Tibial artery (tissue), 4 donors: ENCODE results near the gene MAN2B1.

ENCODE experiments used
- DNase-seq, 2 donors: peaks; one replicate each; pipeline ENCODE4 v3.0.0-alpha.2; 2019
- H3K27ac ChIP-seq, 2 donors: fragments of 200-600 bp; sonication (generic) in 1 of 2; 1 replicate in 1 of 2; 2 replicates in 1 of 2; pipeline ENCODE4 v1.5.1; 2018 to 2019; ENCODE audit warnings: mild to moderate bottlenecking in 1 of 2
- H3K27me3 ChIP-seq, 2 donors: fragments of 200-600 bp; sonication (generic) in 1 of 2; one replicate each; pipeline versions ENCODE4 v1.5.1 to v1.6.0; 2016 to 2019
- H3K36me3 ChIP-seq, 3 donors: fragments of 200-600 bp; sonication (generic) in 2 of 3; one replicate each; pipeline ENCODE4 v1.5.1; 2016 to 2019; ENCODE audit warnings: mild to moderate bottlenecking in 2 of 3
- H3K4me1 ChIP-seq, 4 donors: fragments of 200-600 bp; sonication (generic) in 2 of 4; 1 replicate in 3 of 4; 2 replicates in 1 of 4; pipeline ENCODE4 v1.5.1; 2016 to 2019
- H3K4me3 ChIP-seq, 2 donors: fragments of 200-600 bp; sonication (generic) in 1 of 2; 1 replicate in 1 of 2; 2 replicates in 1 of 2; pipeline ENCODE4 v1.5.1; 2018 to 2019; ENCODE audit warnings: mild to moderate bottlenecking in 2 of 2
- H3K9me3 ChIP-seq, 3 donors: fragments of 200-600 bp; sonication (generic) in 1 of 3; one replicate each; pipeline ENCODE4 v1.5.1; 2016 to 2019
- CTCF ChIP-seq, 2 experiments: fragments of 200-600 bp in 1 of 2; fragments of 450-650 bp in 1 of 2; IDR thresholded peaks; one replicate each; pipeline ENCODE4 v1.5.1; 2017 to 2019; ENCODE audit warnings: antibody characterized with exemption in 2 of 2, mild to moderate bottlenecking in 1 of 2, moderate library complexity in 1 of 2
- intact Hi-C: fragments of 100-400 bp; cut with DNase I; formaldehyde crosslinking; loops from one replicate; pipeline ENCODE4 v1.15.0; 2023; ENCODE audit warnings: low total_unique reads

The MAN2B1 gene

GRCh38 chr19:12670159-12670928 is 3.8 kb upstream of the MAN2B1 start:
- peaks cover 21 to 47% (median 27%) of the 10 kb centered on the region in 3 donors for H3K36me3 ChIP-seq
- TF ChIP-seq CTCF (IDR thresholded peaks at IDR 0.05): no peak
- H3K9me3 ChIP-seq: no peaks in the 10 kb centered on the region
- H3K27ac ChIP-seq: peak overlapping the region; percentile 93 to 95
- intact Hi-C loops: loop anchor here (10.0 kb wide), 1 partner anchor 106 kb away; no protein-coding TSS in a partner anchor
- H3K4me3 ChIP-seq: peak overlapping the region; percentile 72 to 75
- H3K4me1 ChIP-seq: peaks cover 0 to 48% (median 37%) of the 10 kb centered on the region in 4 donors
- no peak for DNase-seq
- H3K27me3 ChIP-seq: no peaks in the 10 kb centered on the region

- Histone ChIP-seq H3K4me1 (peaks cover 0 to 53% (median 38%) of the 10 kb centered on the region in 4 donors), H3K4me3 (peak overlapping the region; percentile 72 to 75), H3K27ac (peak overlapping the region; percentile 93 to 95), H3K36me3 (peaks cover 13 to 47% (median 24%) of the 10 kb centered on the region in 3 donors), H3K27me3 (no peaks in the 10 kb centered on the region), H3K9me3 (no peaks in the 10 kb centered on the region)
- peak; percentile 77 to 86 for DNase-seq
- no peak for TF ChIP-seq CTCF (IDR thresholded peaks at IDR 0.05)
- intact Hi-C loops: loop anchor here (10.0 kb wide), 1 partner anchor 105 kb away; no protein-coding TSS in a partner anchor
Observed at GRCh38 chr19:12669270-12670158, 3.0 kb upstream of the MAN2B1 start.

GRCh38 chr19:12668932-12669269 is 2.4 kb upstream of the MAN2B1 start:
- DNase-seq: peak; percentile 72 to 77
- Histone ChIP-seq H3K4me3 (peak overlapping the region; percentile 72 to 75), H3K36me3 (peaks cover 8 to 47% (median 24%) of the 10 kb centered on the region in 3 donors), H3K4me1 (peaks cover 0 to 53% (median 38%) of the 10 kb centered on the region in 4 donors), H3K27ac (peak overlapping the region; percentile 93 to 95), H3K9me3 (no peaks in the 10 kb centered on the region), H3K27me3 (no peaks in the 10 kb centered on the region)
- intact Hi-C loops: no loop called here
- no peak for TF ChIP-seq CTCF (IDR thresholded peaks at IDR 0.05)

- intact Hi-C loops: no loop called here
- Histone ChIP-seq H3K27ac (peak overlapping the region; percentile 93 to 95), H3K9me3 (no peaks in the 10 kb centered on the region), H3K27me3 (no peaks in the 10 kb centered on the region), H3K4me3 (peak overlapping the region; percentile 72 to 75), H3K4me1 (peaks cover 0 to 53% (median 38%) of the 10 kb centered on the region in 4 donors), H3K36me3 (peaks cover 4 to 47% (median 24%) of the 10 kb centered on the region in 3 donors)
- no peak for DNase-seq
- TF ChIP-seq CTCF (IDR thresholded peaks at IDR 0.05): no peak
Observed at GRCh38 chr19:12668346-12668745, 1.8 kb upstream of the MAN2B1 start.

- peak overlapping the region in 1 of 2 donors; percentile 75 for H3K4me3 ChIP-seq
Observed at GRCh38 chr19:12667731-12668302, 1.3 kb upstream of the MAN2B1 start.

More at GRCh38 chr19:12667731-12668302, 1.3 kb upstream of the MAN2B1 start:
- TF ChIP-seq CTCF (IDR thresholded peaks at IDR 0.05): no peak
- peak overlapping the region in 1 of 2 donors; percentile 93 for H3K27ac ChIP-seq
- H3K36me3 ChIP-seq: peaks cover 4 to 47% (median 25%) of the 10 kb centered on the region in 3 donors
- no peaks in the 10 kb centered on the region for H3K27me3 ChIP-seq
- intact Hi-C loops: no loop called here
- no peak for DNase-seq
- peaks cover 0 to 53% (median 38%) of the 10 kb centered on the region in 4 donors for H3K4me1 ChIP-seq
- H3K9me3 ChIP-seq: no peaks in the 10 kb centered on the region
